ENCODE data around the gene NDUFS8. TPM values are rescaled to one million over a fixed set of nuclear protein-coding genes. Genes with fewer than 3 reads are reported as not detected.
A peak's percentile ranks its signal among the peaks of the same experiment; 100 is the strongest.

The NDUFS8 gene
- total and polyA plus RNA-seq, 2 of the 13 experiments (the other 11 are each of a cell fraction or from before 2014, with no cell fraction given): 96.7 to 158 TPM

- no peak for TF ChIP-seq ZNF142 (CRISPR knock-in tag; IDR thresholded peaks at IDR 0.05)
- TF ChIP-seq MXD3 (CRISPR knock-in tag; IDR thresholded peaks at IDR 0.05): peak; percentile 49; the same call in 1 of the 2 replicates
- TF ChIP-seq MAFG (CRISPR knock-in tag; IDR thresholded peaks at IDR 0.05): no peak
- TF ChIP-seq SOX5 (CRISPR knock-in tag; IDR thresholded peaks at IDR 0.05; ENCODE audit: borderline replicate concordance): no peak; the same call in 1 of the 2 replicates
- no peak for TF ChIP-seq SNRNP70 (IDR thresholded peaks at IDR 0.05; ENCODE audit: low read depth, low read length)
- peak; percentile 72 for TF ChIP-seq IKZF5 (CRISPR knock-in tag; IDR thresholded peaks at IDR 0.05)
- no peak for TF ChIP-seq TCF7L2 (IDR thresholded peaks at IDR 0.05; ENCODE audit: low read depth, low read length)
- peak; percentile 73; the same call in 1 of the 2 replicates for TF ChIP-seq MEIS1 (CRISPR knock-in tag; IDR thresholded peaks at IDR 0.05; ENCODE audit: borderline replicate concordance)
- peak in 1 of 2 experiments; percentile 72; a peak in 2 of 4 replicates for TF ChIP-seq KLF16 (CRISPR knock-in tag; IDR thresholded peaks at IDR 0.05)
- TF ChIP-seq HMGA1 (CRISPR knock-in tag; conservative IDR thresholded peaks at IDR 0.05): no peak
- peak; percentile 31; the same call in 1 of the 2 replicates for TF ChIP-seq POGZ (CRISPR knock-in tag; IDR thresholded peaks at IDR 0.05)
- TF ChIP-seq PHF8 (CRISPR knock-in tag; IDR thresholded peaks at IDR 0.05): peak; percentile 97
- TF ChIP-seq IRF2 (CRISPR knock-in tag; IDR thresholded peaks at IDR 0.05): 0 out of 2 replicates have a peak, but pooled peaks have one; percentile 24
- no peak for TF ChIP-seq CTCF (CRISPR knock-in tag; IDR thresholded peaks at IDR 0.05)
- peak; percentile 69 for TF ChIP-seq ZSCAN31 (CRISPR knock-in tag; IDR thresholded peaks at IDR 0.05; ENCODE audit: low read depth)
- TF ChIP-seq HOXA5 (CRISPR knock-in tag; IDR thresholded peaks at IDR 0.05): peak; percentile 78; the same call in 1 of the 2 replicates
Measured at GRCh38 chr11:68030318-68031143, at the start of gene NDUFS8 (continued).
